NCI-H1436 (cell line): ENCODE measurements around the gene CPED1.
"Not testable (repeated sequence)": the region's sequence is repeated elsewhere in the genome, so short reads cannot be mapped to it uniquely, and the experiment has no call there.

Source experiments
- DNase-seq: peaks from one replicate; lab custom pipeline; 2025; lab: John Stamatoyannopoulos, UW

CPED1 gene

GRCh38 chr7:121071662-121072061 is 83.2 kb downstream of the CPED1 start:
- DNase-seq, result no peak

GRCh38 chr7:121072826-121073225 is 84.3 kb downstream of the CPED1 start:
- no peak for DNase-seq

- DNase-seq, result no peak
These were observed 85.1 kb downstream of the CPED1 start for GRCh38 chr7:121073463-121074099.

GRCh38 chr7:121075424-121075841 is 86.9 kb downstream of the CPED1 start:
- DNase-seq, result not testable (repeated sequence)

GRCh38 chr7:121075952-121076349 is 87.4 kb downstream of the CPED1 start:
- no peak for DNase-seq

GRCh38 chr7:121076350-121077164 is 88.0 kb downstream of the CPED1 start:
- DNase-seq, result no peak

GRCh38 chr7:121077165-121077630 is 88.7 kb downstream of the CPED1 start:
- DNase-seq, result no peak

- DNase-seq, result no peak
These were observed 90.3 kb downstream of the CPED1 start for GRCh38 chr7:121078701-121079227.

- DNase-seq, result no peak
These were observed 91.1 kb downstream of the CPED1 start for GRCh38 chr7:121079425-121080169.

- DNase-seq, result no peak
These were observed 91.9 kb downstream of the CPED1 start for GRCh38 chr7:121080257-121080912.

- DNase-seq, result no peak
These were observed 92.4 kb downstream of the CPED1 start for GRCh38 chr7:121080913-121081326.

GRCh38 chr7:121081327-121081936 is 92.9 kb downstream of the CPED1 start:
- peak; percentile 23 for DNase-seq

GRCh38 chr7:121082400-121083101 is 94.0 kb downstream of the CPED1 start:
- DNase-seq, result no peak

- no peak for DNase-seq
These were observed 94.8 kb downstream of the CPED1 start for GRCh38 chr7:121083138-121083789.

- no peak for DNase-seq
These were observed 95.3 kb downstream of the CPED1 start for GRCh38 chr7:121083790-121084251.

GRCh38 chr7:121084256-121084655 is 95.7 kb downstream of the CPED1 start:
- DNase-seq, result no peak

GRCh38 chr7:121084748-121085336 is 96.3 kb downstream of the CPED1 start:
- no peak for DNase-seq

- DNase-seq, result no peak
These were observed 97.4 kb downstream of the CPED1 start for GRCh38 chr7:121085922-121086321.

GRCh38 chr7:121088870-121089269 is 100.4 kb downstream of the CPED1 start:
- DNase-seq, result no peak

GRCh38 chr7:121094829-121095228 is 106.3 kb downstream of the CPED1 start:
- no peak for DNase-seq
